GM23338 (cell line): ENCODE measurements around the gene DGAT2. TPM values are rescaled to one million over a fixed set of nuclear protein-coding genes. Genes with fewer than 3 reads are reported as not detected.
A peak's percentile ranks its signal among the peaks of the same experiment; 100 is the strongest.

Experiments
- ATAC-seq: fragments of 200-7000 bp; cut with Tn5 transposase; 3 replicates; pipeline ENCODE4 v1.9.1; 2020
- DNase-seq: peaks from one replicate; pipeline ENCODE4 v3.0.0-alpha.2; 2015; ENCODE audit warnings: low spot score
- H2AFZ ChIP-seq: fragments of 200-600 bp; sonication (generic); 2 replicates; pipeline ENCODE4 v1.8.0; 2016; ENCODE audit warnings: antibody characterized with exemption, mild to moderate bottlenecking, moderate library complexity
- H3F3A ChIP-seq: fragments of 200-600 bp; sonication (generic); replicated peaks from 2 replicates; pipeline ENCODE4 v1.8.0; 2017; ENCODE audit warnings: antibody characterized with exemption, mixed run types, low read depth
- H3K27ac ChIP-seq: fragments of 200-600 bp; sonication (generic); 2 replicates; pipeline ENCODE4 v1.6.1; 2016; ENCODE audit warnings: low read depth
- H3K27me3 ChIP-seq: fragments of 200-600 bp; sonication (generic); 2 replicates; pipeline ENCODE4 v1.8.0; 2016; ENCODE audit warnings: mild to moderate bottlenecking, mixed run types, moderate library complexity; ENCODE audit not compliant: insufficient read depth
- H3K36me3 ChIP-seq: fragments of 200-600 bp; sonication (generic); 2 replicates; pipeline ENCODE4 v1.8.0; 2016; ENCODE audit warnings: mild to moderate bottlenecking; ENCODE audit not compliant: insufficient read depth
- H3K4me1 ChIP-seq: fragments of 200-600 bp; sonication (generic); 2 replicates; pipeline ENCODE4 v1.8.0; 2016; ENCODE audit warnings: mild to moderate bottlenecking, moderate library complexity; ENCODE audit not compliant: insufficient read depth
- H3K4me2 ChIP-seq: fragments of 200-600 bp; sonication (generic); 2 replicates; pipeline ENCODE4 v1.7.1; 2017; ENCODE audit warnings: mixed run types
- H3K4me3 ChIP-seq: fragments of 200-600 bp; sonication (generic); 2 replicates; pipeline ENCODE4 v1.6.1; 2016; ENCODE audit warnings: mixed run types
- H3K79me2 ChIP-seq: fragments of 200-600 bp; sonication (generic); replicated peaks from 2 replicates; pipeline ENCODE4 v1.8.0; 2017; ENCODE audit warnings: mild to moderate bottlenecking; ENCODE audit not compliant: insufficient read depth
- H3K9me2 ChIP-seq: fragments of 200-600 bp; sonication (generic); 2 replicates; pipeline ENCODE4 v1.8.0; 2017; ENCODE audit not compliant: insufficient read depth
- H4K20me1 ChIP-seq: fragments of 200-600 bp; sonication (generic); replicated peaks from 2 replicates; pipeline ENCODE4 v1.8.0; 2017; ENCODE audit warnings: mild to moderate bottlenecking; ENCODE audit not compliant: insufficient read depth
- H3K27ac Mint-ChIP-seq: 2 replicates; pipeline ENCODE4 v1.8.0; 2020; ENCODE audit warnings: inconsistent platforms, mild to moderate bottlenecking, moderate library complexity, mixed read lengths
- H3K27me3 Mint-ChIP-seq: 3 replicates; pipeline ENCODE4 v1.8.0; 2022; ENCODE audit warnings: low read depth, mild to moderate bottlenecking, moderate library complexity, mixed read lengths, inconsistent platforms; ENCODE audit not compliant: insufficient read depth, poor library complexity
- H3K36me3 Mint-ChIP-seq: 3 replicates; pipeline ENCODE4 v1.8.0; 2021; ENCODE audit warnings: low read depth, mild to moderate bottlenecking, inconsistent platforms, moderate library complexity, mixed read lengths
- H3K4me1 Mint-ChIP-seq: 3 replicates; pipeline ENCODE4 v1.8.0; 2020; ENCODE audit warnings: mild to moderate bottlenecking, inconsistent platforms, mixed read lengths
- H3K4me3 Mint-ChIP-seq: 3 replicates; pipeline ENCODE4 v1.8.0; 2021; ENCODE audit warnings: moderate library complexity, mild to moderate bottlenecking, inconsistent platforms, mixed read lengths
- H3K9me3 Mint-ChIP-seq: 3 replicates; pipeline ENCODE4 v1.8.0; 2020; ENCODE audit warnings: moderate library complexity, mild to moderate bottlenecking, inconsistent platforms, mixed read lengths
- CREB1 ChIP-seq: fragments of 250-450 bp; sonication (Bioruptor Pico); IDR thresholded peaks from 2 replicates; pipeline ENCODE4 v1.5.0; 2020; ENCODE audit warnings: low read depth, mild to moderate bottlenecking, moderate library complexity
- ETS1 ChIP-seq: IDR thresholded peaks from 2 replicates; pipeline ENCODE4 v1.6.1; 2016; ENCODE audit warnings: antibody characterized with exemption
- EZH2 ChIP-seq: fragments of 200-600 bp; sonication (generic); IDR thresholded peaks from one replicate; pipeline ENCODE4 v1.8.0; 2017; ENCODE audit warnings: antibody characterized with exemption, mild to moderate bottlenecking, low read depth; ENCODE audit not compliant: unreplicated experiment
- EZH2phosphoT487 ChIP-seq: fragments of 200-600 bp; sonication (generic); IDR thresholded peaks from one replicate; pipeline ENCODE4 v1.8.1; 2018; ENCODE audit warnings: antibody characterized with exemption; ENCODE audit not compliant: unreplicated experiment
- JUNB ChIP-seq: IDR thresholded peaks from one replicate; pipeline ENCODE4 v1.6.1; 2016; ENCODE audit warnings: antibody characterized with exemption; ENCODE audit not compliant: unreplicated experiment
- NANOG ChIP-seq: IDR thresholded peaks from 2 replicates; pipeline ENCODE4 v1.6.1; 2016; ENCODE audit warnings: antibody characterized with exemption, borderline replicate concordance
- POLR2AphosphoS5 ChIP-seq: IDR thresholded peaks from 2 replicates; pipeline ENCODE4 v1.6.1; 2016; ENCODE audit warnings: antibody characterized with exemption, low read depth
- REST ChIP-seq: IDR thresholded peaks from one replicate; pipeline ENCODE4 v1.6.1; 2018; ENCODE audit warnings: antibody characterized with exemption; ENCODE audit not compliant: unreplicated experiment
- STAT1 ChIP-seq: IDR thresholded peaks from one replicate; pipeline ENCODE4 v1.6.1; 2016; ENCODE audit warnings: antibody characterized with exemption; ENCODE audit not compliant: unreplicated experiment
- ZNF114 ChIP-seq: fragments of 250-450 bp; sonication (Bioruptor Pico); IDR thresholded peaks from 2 replicates; pipeline ENCODE4 v1.5.0; 2020; ENCODE audit warnings: mild to moderate bottlenecking, moderate library complexity
- ZNF331 ChIP-seq: fragments of 250-450 bp; sonication (Bioruptor Pico); IDR thresholded peaks from 2 replicates; pipeline ENCODE4 v1.5.0; 2020; ENCODE audit warnings: low read depth, mild to moderate bottlenecking, moderate library complexity
- polyA plus RNA-seq: library from polyadenylated mRNA; unstranded; fragments of >200 nt; fragmentation: Nextera tagmentation; extraction: Ambion mirVana; gene quantifications from 2 replicates; pipeline ENCODE4 v1.2.1, GENCODE V29; 2016
- total RNA-seq: library from RNA; depleted of rRNA; stranded (reverse); fragments of >200 nt; shearing (Covaris generic); gene quantifications from 2 replicates; pipeline ENCODE4 v1.2.3, GENCODE V29; 2014
- TF ChIP-seq, protein P1 (sequence below), 2 experiments: fragments of 200-600 bp in 1 of 2; sonication (generic) in 1 of 2; conservative IDR thresholded peaks; 2 replicates each; pipeline versions ENCODE4 v1.5.1 to v1.6.1; 2016 to 2017; ENCODE audit warnings: antibody characterized with exemption in 2 of 2, low read depth in 2 of 2, mild to moderate bottlenecking in 2 of 2, moderate library complexity in 1 of 2
- TF ChIP-seq, protein P2 (sequence below): fragments of 250-450 bp; sonication (Bioruptor Pico); IDR thresholded peaks from 2 replicates; pipeline ENCODE4 v1.5.0; 2020; ENCODE audit warnings: mild to moderate bottlenecking, moderate library complexity

DGAT2 gene
- total and polyA plus RNA-seq, 2 experiments from 2014 or later, result 1.9 to 2.6 TPM

DNA sequence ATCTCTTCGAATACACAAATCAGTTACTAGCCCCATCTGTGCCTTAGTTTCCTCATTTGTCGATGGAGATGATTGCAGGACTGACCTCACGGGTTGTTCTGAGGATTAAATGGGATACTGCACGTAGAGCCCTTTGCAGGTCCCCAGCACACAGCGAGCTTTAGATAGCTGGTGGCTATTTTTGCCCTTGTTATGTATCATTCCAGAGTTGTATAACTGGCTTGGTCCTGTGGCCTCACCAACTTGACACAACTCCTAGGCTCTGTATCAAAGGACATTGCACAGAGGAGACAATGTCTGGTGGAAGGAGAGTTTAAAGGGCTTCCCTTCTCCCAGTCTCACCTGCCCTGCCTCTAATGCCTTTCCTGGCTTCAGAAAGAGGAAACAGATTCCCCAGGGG lies 22.8 kb upstream of the DGAT2 start:
- Mint-ChIP-seq H3K27ac (no peak overlapping the region), H3K27me3 (peaks cover 8% of the 10 kb centered on the region), H3K36me3 (peaks cover 17% of the 10 kb centered on the region; the same call in 2 of the 3 replicates), H3K4me3 (no peak overlapping the region), H3K9me3 (peaks cover 18% of the 10 kb centered on the region), H3K4me1 (0 out of 3 replicates have a peak, but pooled peaks cover 4% of the 10 kb centered on the region)
- H3K9me2 ChIP-seq, result no peaks in the 10 kb centered on the region
- H3K4me1 ChIP-seq, result no peaks in the 10 kb centered on the region
- DNase-seq, result no peak
- H4K20me1 ChIP-seq, result no peaks in the 10 kb centered on the region
- no peak for TF ChIP-seq STAT1
- no peak for TF ChIP-seq REST
- TF ChIP-seq NANOG, result no peak
- TF ChIP-seq POLR2AphosphoS5, result no peak
- TF ChIP-seq ETS1, result no peak
- TF ChIP-seq, protein P1, sequence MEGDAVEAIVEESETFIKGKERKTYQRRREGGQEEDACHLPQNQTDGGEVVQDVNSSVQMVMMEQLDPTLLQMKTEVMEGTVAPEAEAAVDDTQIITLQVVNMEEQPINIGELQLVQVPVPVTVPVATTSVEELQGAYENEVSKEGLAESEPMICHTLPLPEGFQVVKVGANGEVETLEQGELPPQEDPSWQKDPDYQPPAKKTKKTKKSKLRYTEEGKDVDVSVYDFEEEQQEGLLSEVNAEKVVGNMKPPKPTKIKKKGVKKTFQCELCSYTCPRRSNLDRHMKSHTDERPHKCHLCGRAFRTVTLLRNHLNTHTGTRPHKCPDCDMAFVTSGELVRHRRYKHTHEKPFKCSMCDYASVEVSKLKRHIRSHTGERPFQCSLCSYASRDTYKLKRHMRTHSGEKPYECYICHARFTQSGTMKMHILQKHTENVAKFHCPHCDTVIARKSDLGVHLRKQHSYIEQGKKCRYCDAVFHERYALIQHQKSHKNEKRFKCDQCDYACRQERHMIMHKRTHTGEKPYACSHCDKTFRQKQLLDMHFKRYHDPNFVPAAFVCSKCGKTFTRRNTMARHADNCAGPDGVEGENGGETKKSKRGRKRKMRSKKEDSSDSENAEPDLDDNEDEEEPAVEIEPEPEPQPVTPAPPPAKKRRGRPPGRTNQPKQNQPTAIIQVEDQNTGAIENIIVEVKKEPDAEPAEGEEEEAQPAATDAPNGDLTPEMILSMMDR (conservative IDR thresholded peaks at IDR 0.05; ENCODE audit: low read depth in 2 of 2), result no peak
- no peak for TF ChIP-seq ZNF114 (CRISPR knock-in tag)
- no peak for TF ChIP-seq CREB1
- no peak for TF ChIP-seq EZH2phosphoT487
- no peak for TF ChIP-seq JUNB
- no peak for TF ChIP-seq EZH2
- TF ChIP-seq, protein P2, sequence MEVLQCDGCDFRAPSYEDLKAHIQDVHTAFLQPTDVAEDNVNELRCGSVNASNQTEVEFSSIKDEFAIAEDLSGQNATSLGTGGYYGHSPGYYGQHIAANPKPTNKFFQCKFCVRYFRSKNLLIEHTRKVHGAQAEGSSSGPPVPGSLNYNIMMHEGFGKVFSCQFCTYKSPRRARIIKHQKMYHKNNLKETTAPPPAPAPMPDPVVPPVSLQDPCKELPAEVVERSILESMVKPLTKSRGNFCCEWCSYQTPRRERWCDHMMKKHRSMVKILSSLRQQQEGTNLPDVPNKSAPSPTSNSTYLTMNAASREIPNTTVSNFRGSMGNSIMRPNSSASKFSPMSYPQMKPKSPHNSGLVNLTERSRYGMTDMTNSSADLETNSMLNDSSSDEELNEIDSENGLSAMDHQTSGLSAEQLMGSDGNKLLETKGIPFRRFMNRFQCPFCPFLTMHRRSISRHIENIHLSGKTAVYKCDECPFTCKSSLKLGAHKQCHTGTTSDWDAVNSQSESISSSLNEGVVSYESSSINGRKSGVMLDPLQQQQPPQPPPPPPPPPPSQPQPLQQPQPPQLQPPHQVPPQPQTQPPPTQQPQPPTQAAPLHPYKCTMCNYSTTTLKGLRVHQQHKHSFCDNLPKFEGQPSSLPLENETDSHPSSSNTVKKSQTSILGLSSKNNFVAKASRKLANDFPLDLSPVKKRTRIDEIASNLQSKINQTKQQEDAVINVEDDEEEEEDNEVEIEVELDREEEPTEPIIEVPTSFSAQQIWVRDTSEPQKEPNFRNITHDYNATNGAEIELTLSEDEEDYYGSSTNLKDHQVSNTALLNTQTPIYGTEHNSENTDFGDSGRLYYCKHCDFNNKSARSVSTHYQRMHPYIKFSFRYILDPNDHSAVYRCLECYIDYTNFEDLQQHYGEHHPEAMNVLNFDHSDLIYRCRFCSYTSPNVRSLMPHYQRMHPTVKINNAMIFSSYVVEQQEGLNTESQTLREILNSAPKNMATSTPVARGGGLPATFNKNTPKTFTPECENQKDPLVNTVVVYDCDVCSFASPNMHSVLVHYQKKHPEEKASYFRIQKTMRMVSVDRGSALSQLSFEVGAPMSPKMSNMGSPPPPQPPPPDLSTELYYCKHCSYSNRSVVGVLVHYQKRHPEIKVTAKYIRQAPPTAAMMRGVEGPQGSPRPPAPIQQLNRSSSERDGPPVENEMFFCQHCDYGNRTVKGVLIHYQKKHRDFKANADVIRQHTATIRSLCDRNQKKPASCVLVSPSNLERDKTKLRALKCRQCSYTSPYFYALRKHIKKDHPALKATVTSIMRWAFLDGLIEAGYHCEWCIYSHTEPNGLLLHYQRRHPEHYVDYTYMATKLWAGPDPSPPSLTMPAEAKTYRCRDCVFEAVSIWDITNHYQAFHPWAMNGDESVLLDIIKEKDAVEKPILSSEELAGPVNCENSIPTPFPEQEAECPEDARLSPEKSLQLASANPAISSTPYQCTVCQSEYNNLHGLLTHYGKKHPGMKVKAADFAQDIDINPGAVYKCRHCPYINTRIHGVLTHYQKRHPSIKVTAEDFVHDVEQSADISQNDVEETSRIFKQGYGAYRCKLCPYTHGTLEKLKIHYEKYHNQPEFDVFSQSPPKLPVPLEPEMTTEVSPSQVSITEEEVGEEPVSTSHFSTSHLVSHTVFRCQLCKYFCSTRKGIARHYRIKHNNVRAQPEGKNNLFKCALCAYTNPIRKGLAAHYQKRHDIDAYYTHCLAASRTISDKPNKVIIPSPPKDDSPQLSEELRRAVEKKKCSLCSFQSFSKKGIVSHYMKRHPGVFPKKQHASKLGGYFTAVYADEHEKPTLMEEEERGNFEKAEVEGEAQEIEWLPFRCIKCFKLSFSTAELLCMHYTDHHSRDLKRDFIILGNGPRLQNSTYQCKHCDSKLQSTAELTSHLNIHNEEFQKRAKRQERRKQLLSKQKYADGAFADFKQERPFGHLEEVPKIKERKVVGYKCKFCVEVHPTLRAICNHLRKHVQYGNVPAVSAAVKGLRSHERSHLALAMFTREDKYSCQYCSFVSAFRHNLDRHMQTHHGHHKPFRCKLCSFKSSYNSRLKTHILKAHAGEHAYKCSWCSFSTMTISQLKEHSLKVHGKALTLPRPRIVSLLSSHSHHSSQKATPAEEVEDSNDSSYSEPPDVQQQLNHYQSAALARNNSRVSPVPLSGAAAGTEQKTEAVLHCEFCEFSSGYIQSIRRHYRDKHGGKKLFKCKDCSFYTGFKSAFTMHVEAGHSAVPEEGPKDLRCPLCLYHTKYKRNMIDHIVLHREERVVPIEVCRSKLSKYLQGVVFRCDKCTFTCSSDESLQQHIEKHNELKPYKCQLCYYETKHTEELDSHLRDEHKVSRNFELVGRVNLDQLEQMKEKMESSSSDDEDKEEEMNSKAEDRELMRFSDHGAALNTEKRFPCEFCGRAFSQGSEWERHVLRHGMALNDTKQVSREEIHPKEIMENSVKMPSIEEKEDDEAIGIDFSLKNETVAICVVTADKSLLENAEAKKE (CRISPR knock-in tag), result no peak
- no peak for TF ChIP-seq ZNF331 (CRISPR knock-in tag)
- H3F3A ChIP-seq, result no peaks in the 10 kb centered on the region
- H3K4me3 ChIP-seq, result no peak overlapping the region
- ATAC-seq, result no peak
- no peak overlapping the region for H3K27ac ChIP-seq
- H2AFZ ChIP-seq, result 0 out of 2 replicates have a peak overlapping the region, but pooled peaks have one; percentile 7
- no peaks in the 10 kb centered on the region for H3K27me3 ChIP-seq
- no peaks in the 10 kb centered on the region for H3K79me2 ChIP-seq
- no peaks in the 10 kb centered on the region for H3K36me3 ChIP-seq
- no peak overlapping the region for H3K4me2 ChIP-seq
